Stimulated activated CD8-positive, alpha-beta memory T cell treated with anti-CD3 and anti-CD28 coated beads, Interleukin-12 subunit alpha, Interleukin-12 subunit beta, amount 100 ng/mL, for 24 hours (primary cell): ENCODE data around the gene CEP162.
"Not testable (repeated sequence)": the region's sequence is repeated elsewhere in the genome, so short reads cannot be mapped to it uniquely, and the experiment has no call there.

Experiments used
- DNase-seq: peaks from one replicate; pipeline ENCODE4 v3.0.0-alpha.2; 2020; ENCODE audit errors: extremely low read depth

Gene CEP162

GRCh38 chr6:84227434-84228197 lies at the start of gene CEP162:
Gene CEP162, minus strand, starts transcription at chr6:84227643. Its CDS starts 1,250 bp downstream, at chr6:84226393.
- peak; percentile 70 for DNase-seq

- no peak for DNase-seq
Observed at GRCh38 chr6:84274856-84275255, 47.4 kb upstream of the CEP162 start.

GRCh38 chr6:84273048-84273809 lies 45.8 kb upstream of the CEP162 start:
- no peak for DNase-seq

GRCh38 chr6:84272298-84272697 lies 44.9 kb upstream of the CEP162 start:
- no peak for DNase-seq

- DNase-seq, result no peak
Observed at GRCh38 chr6:84271061-84271716, 43.7 kb upstream of the CEP162 start.

- DNase-seq, result no peak
Observed at GRCh38 chr6:84269947-84270733, 42.7 kb upstream of the CEP162 start.

GRCh38 chr6:84268781-84269180 lies 41.3 kb upstream of the CEP162 start:
- no peak for DNase-seq

- no peak for DNase-seq
Observed at GRCh38 chr6:84263557-84263956, 36.1 kb upstream of the CEP162 start.

- DNase-seq, result no peak
Observed at GRCh38 chr6:84260926-84261325, 33.5 kb upstream of the CEP162 start.

GRCh38 chr6:84260196-84260595 lies 32.8 kb upstream of the CEP162 start:
- DNase-seq, result no peak

GRCh38 chr6:84258866-84259265 lies 31.4 kb upstream of the CEP162 start:
- no peak for DNase-seq

- no peak for DNase-seq
Observed at GRCh38 chr6:84258268-84258667, 30.8 kb upstream of the CEP162 start.

GRCh38 chr6:84255641-84256040 lies 28.2 kb upstream of the CEP162 start:
- DNase-seq, result no peak

- DNase-seq, result no peak
Observed at GRCh38 chr6:84253380-84253779, 25.9 kb upstream of the CEP162 start.

- no peak for DNase-seq
Observed at GRCh38 chr6:84251891-84252539, 24.6 kb upstream of the CEP162 start.

GRCh38 chr6:84249724-84250123 lies 22.3 kb upstream of the CEP162 start:
- no peak for DNase-seq

- DNase-seq, result not testable (repeated sequence)
Observed at GRCh38 chr6:84244416-84245081, 17.1 kb upstream of the CEP162 start.

GRCh38 chr6:84243240-84243639 lies 15.8 kb upstream of the CEP162 start:
- no peak for DNase-seq

GRCh38 chr6:84242265-84242664 lies 14.8 kb upstream of the CEP162 start:
- no peak for DNase-seq

- no peak for DNase-seq
Observed at GRCh38 chr6:84228198-84228543, 728 bp upstream of the CEP162 start.

GRCh38 chr6:84227044-84227433 lies 404 bp downstream of the CEP162 start:
- no peak for DNase-seq
